NCI-H187 treated with DMSO at 0.1 percent for 48 hours (cell line): ENCODE measurements around the gene TSKU.
"Not testable (repeated sequence)": the region's sequence is repeated elsewhere in the genome, so short reads cannot be mapped to it uniquely, and the experiment has no call there.

Source experiments
- DNase-seq: peaks from one replicate; lab custom pipeline; 2025; lab: John Stamatoyannopoulos, UW

Gene TSKU

DNA sequence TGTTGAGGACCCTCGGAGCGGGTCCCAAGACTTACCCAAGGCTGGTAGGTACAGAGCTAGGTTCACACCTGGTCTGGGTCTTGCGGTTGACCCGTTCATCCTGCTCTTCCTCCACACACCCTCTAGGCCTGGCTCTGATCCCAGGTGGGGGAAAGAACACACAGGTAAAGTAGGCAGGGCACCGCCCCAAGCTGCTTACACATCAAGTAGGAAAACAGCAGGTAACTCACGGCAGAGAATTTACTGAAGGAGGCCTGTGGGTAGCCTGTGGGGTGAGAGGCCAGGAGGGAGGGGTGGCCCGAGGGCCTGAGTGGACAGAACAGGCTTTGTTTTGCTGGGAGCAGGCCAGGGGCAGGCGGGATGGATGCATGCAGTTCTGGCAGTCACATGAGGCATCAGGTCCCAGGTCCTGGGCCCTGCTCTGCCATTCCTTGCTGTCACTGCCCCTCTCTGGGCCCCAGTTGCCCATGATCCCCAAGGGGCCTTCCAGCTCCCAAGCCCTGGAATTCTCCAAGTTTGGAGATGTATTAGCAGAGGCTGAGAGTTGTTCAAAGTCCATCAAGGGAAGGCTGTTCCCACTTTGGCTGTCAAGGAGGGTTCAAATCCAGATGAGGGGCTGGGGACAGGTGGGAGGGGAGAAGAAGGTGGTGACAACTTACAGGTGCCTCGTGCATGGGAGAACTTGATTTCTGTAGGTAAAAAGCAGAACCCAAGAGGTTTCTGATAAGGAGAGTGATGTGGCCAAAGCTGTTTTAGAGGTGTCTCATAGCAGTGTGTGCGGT, 5.7 kb downstream of the TSKU start:
- no peak for DNase-seq

DNA sequence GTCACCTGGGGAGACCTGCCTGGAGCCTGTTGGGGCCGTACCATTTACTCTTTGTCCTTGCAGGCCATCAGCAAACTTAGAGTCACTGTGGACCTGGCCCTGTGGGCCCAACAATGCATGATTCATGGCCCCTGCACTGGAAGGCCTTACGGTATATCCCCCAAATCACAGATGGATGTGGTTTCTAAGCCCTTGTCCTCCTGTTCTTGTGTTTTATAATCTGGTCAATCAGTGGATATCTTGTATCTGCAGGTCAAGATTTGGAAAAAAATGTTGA, 6.2 kb downstream of the TSKU start:
- no peak for DNase-seq

DNA sequence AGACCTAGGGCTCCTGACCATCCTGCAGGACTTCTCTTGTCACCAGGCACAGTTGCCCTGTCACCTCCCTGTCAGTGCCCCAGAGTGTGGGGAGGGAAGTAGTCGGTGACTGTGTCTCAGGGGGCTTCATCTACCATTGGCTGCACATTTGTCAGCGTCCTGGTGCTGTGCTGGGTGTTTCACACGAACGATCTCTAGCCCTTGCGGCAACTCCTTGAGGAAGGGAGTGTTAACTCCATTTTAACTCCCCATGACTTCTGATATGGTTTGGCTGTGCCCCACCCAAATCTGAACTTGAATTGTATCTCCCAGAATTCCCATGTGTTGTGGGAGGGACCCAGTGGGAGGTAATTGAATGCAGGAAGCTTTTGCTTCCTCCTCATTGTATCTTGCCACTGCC, 7.1 kb downstream of the TSKU start:
- DNase-seq = no peak

DNA sequence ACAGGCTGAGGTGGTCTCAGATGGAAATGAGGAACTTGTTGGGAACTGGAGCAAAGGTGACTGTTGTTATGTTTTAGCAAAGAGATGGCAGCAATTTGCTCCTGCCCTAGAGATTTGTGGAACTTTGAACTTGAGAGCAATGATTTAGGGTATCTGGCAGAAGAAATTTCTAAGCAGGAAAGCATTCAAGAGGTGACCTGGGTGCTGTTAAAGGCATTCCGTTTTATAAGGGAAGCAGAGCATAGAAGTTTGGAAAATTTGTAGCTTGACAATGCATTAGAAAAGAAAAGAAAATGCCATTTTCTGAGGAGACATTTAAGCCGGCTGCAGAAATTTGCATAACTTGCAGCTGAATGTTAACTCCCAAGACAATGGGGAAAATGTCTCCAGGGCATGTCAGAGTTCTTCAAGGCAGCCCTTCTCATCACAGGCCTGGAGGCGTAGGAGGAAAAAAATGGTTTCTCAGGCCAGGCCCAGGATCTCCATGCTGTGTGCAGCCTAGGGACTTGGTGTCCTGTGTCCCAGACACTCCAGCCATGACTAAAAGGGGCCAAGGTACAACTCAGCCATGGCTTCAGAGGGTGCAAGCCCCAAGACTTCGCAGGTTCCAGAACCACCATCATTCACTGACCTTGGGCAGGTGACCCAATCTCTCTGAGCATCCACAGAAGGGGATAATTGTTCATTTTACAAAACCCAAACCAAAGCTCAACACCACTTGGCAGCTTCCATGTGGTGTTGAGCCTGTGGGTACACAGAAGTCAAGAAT, 8.0 kb downstream of the TSKU start:
- not testable (repeated sequence) for DNase-seq

DNA sequence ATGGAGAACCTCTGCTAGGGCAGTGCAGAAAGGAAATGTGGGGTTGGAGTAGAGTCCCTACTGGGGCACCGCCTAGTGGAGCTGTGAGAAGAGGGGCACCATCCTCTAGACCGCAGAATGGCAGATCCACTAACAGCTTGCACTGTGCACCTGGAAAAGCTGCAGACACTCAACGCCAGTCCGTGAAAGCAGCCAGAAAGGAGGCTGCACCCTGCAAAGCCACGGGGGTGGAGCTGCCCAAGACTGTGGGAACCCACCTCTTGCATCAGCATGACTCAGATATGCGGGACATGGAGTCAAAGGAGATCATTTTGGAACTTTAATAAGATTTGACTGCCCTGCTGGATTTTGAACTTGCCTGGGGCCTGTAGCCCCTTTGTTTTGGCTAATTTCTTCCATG, 8.7 kb downstream of the TSKU start:
- DNase-seq = no peak

DNA sequence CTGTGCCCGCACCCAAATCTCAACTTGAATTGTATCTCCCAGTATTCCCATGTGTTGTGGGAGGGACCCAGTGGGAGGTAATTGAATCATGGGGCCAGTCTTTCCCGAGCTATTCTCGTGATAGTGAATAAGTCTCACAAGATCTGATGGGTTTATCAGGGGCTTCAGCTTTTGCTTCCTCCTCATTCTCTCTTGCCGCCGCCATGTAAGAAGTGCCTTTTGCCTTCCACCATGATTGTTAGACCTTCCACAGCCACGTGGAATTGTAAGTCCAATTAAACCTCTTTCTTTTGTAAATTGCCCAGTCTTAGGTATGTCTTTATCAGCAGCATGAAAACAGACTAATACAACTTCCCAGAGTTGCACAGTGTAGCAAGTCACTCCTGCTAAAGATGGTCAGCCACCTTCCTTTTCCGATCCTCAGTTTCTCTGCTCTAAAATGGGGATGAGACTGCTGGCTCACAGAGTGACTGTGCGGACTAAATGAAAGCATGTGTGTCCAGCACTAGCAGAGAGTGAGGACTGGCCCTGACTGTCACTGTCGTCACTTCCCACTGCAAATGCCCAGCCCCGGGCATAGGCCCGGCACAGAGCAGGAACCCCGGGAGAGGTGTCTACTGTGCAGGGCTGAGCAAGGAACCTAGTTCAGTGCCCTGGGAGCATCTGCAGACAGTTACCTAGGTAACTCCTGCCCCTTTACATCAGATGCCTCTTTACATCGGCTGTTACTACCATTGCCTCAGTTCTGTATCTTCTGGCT, 9.5 kb downstream of the TSKU start:
- no peak for DNase-seq

DNA sequence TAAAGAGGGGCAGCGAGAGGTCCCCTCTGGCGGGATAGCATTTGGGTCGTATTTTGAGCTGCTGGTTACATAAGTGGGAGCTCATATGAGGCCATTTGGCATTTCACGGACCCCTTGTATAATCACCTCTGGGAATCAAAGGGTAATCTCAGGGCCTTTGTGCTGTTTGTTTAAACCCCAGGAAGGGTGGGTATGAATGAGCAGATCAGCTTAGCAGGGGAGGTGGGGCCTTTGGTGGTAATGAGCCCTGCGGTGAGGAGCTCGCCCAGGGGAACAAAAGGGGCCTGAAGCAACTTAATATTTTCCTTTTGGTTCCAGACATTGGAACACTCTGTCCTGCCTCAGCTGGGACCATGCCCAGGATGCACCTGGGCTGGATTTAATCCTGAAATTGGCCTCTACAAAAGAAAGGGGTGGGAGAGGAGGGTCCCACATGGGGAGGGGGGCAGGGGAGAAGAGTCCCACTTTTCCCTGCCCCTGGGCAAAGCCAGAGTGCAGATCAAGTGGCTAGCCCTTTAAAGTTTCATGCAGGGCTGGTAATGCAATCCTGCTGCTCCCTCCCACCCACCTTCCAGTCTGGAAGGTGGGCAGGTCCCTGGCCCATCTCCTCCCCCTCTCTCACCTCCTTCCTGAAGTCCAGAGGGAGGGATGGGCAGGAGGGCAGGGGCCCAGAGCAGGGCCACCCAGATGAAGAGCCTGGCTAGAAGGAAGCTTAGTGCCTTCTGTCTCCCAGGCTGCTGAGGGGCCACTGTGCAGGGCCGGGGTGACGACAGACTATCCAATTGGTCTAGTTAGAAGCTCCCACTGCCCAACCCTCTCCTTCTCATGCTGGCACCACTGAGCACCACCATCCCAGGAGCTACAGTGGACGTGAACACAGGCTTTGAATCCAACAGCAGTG, 10.5 kb downstream of the TSKU start:
- no peak for DNase-seq

DNA sequence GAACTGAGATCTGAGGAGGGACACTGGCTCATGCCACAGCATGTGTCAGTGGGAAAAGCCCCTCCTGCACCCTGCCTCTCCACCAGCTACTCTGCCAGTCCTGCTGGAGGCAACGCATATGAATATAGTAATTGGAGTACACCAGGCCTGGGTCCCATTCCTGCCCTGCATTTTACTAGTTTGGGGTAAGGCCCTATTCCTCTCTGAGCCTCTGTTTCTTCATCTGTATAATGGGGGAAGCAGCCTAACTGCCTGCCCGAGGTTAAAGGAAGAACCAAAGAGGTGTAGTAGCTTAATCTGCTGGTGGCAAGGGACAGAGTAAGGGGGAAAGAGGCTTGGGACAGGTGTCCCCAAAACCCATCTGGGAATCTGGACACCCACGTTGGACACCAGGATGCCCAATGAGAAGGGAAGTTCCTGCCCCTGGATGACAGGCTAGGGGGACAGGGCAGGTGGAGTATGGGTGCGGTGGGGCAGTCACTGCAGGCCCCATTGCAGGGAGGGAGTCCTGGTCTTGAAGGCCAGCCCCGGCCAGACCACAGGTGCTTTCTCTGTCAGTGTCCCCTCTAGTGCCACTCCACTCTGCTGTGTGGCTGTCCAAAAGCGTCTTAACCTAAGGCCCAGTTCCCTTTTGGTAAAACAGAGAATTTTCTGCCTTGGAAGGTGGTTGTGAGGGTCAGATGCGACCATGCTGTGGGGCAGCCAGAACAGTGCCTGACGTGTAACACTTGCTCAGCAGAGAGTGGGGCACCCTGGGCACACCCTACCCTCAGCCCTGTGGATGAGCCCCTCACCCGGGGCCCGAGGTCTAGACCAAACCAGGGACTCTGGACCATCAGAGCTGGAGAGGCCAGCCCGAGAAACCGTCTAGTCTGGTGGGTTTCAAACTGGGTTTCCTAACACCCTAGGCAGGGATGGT, 11.5 kb downstream of the TSKU start:
- no peak for DNase-seq

DNA sequence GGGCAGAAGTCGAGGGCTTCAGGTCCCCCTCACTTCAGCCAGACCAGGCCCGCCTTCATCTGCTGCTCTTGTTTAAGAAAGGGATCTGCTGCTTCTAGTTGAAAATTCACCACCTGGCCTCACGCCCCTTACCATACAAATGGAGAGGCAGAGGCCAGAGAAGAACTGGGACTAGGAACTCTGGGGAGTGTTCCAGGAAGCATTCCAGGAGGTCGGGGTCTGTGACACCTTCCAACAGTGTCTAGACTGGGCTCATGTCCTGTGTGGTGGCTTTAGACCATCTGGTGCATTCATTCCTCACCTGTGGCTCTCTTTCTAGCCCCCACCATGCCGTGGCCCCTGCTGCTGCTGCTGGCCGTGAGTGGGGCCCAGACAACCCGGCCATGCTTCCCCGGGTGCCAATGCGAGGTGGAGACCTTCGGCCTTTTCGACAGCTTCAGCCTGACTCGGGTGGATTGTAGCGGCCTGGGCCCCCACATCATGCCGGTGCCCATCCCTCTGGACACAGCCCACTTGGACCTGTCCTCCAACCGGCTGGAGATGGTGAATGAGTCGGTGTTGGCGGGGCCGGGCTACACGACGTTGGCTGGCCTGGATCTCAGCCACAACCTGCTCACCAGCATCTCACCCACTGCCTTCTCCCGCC, 12.3 kb downstream of the TSKU start:
- no peak for DNase-seq

DNA sequence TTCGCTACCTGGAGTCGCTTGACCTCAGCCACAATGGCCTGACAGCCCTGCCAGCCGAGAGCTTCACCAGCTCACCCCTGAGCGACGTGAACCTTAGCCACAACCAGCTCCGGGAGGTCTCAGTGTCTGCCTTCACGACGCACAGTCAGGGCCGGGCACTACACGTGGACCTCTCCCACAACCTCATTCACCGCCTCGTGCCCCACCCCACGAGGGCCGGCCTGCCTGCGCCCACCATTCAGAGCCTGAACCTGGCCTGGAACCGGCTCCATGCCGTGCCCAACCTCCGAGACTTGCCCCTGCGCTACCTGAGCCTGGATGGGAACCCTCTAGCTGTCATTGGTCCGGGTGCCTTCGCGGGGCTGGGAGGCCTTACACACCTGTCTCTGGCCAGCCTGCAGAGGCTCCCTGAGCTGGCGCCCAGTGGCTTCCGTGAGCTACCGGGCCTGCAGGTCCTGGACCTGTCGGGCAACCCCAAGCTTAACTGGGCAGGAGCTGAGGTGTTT, 12.8 kb downstream of the TSKU start:
- no peak for DNase-seq

DNA sequence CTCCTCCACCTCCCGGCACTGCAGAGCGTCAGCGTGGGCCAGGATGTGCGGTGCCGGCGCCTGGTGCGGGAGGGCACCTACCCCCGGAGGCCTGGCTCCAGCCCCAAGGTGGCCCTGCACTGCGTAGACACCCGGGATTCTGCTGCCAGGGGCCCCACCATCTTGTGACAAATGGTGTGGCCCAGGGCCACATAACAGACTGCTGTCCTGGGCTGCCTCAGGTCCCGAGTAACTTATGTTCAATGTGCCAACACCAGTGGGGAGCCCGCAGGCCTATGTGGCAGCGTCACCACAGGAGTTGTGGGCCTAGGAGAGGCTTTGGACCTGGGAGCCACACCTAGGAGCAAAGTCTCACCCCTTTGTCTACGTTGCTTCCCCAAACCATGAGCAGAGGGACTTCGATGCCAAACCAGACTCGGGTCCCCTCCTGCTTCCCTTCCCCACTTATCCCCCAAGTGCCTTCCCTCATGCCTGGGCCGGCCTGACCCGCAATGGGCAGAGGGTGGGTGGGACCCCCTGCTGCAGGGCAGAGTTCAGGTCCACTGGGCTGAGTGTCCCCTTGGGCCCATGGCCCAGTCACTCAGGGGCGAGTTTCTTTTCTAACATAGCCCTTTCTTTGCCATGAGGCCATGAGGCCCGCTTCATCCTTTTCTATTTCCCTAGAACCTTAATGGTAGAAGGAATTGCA, 13.5 kb downstream of the TSKU start:
- DNase-seq = no peak

DNA sequence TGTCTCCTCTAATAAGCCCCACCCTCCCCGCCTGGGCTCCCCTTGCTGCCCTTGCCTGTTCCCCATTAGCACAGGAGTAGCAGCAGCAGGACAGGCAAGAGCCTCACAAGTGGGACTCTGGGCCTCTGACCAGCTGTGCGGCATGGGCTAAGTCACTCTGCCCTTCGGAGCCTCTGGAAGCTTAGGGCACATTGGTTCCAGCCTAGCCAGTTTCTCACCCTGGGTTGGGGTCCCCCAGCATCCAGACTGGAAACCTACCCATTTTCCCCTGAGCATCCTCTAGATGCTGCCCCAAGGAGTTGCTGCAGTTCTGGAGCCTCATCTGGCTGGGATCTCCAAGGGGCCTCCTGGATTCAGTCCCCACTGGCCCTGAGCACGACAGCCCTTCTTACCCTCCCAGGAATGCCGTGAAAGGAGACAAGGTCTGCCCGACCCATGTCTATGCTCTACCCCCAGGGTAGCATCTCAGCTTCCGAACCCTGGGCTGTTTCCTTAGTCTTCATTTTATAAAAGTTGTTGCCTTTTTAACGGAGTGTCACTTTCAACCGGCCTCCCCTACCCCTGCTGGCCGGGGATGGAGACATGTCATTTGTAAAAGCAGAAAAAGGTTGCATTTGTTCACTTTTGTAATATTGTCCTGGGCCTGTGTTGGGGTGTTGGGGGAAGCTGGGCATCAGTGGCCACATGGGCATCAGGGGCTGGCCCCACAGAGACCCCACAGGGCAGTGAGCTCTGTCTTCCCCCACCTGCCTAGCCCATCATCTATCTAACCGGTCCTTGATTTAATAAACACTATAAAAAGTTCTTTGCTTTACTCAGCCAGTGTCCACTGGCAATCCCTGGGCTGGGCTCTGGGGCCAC, 14.4 kb downstream of the TSKU start:
- no peak for DNase-seq

DNA sequence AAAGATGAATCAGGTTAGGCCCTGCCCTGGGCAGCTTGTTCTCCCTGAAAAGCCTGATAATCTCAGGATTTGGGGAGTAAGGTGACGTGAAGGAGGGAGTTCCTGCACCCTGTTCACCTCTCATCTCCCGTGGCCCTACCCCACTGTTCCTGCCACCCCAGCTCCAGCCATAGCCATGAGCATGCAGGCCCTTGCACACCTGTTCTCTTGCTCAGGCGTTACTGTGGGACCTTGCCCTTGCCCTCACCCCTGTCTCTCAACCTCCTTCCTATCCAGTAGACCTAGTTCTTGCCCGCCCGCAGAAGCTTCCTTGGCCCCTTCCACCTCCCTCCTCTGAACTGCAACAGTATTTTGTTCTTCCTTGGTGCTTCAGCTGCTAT, 15.0 kb downstream of the TSKU start:
- no peak for DNase-seq

DNA sequence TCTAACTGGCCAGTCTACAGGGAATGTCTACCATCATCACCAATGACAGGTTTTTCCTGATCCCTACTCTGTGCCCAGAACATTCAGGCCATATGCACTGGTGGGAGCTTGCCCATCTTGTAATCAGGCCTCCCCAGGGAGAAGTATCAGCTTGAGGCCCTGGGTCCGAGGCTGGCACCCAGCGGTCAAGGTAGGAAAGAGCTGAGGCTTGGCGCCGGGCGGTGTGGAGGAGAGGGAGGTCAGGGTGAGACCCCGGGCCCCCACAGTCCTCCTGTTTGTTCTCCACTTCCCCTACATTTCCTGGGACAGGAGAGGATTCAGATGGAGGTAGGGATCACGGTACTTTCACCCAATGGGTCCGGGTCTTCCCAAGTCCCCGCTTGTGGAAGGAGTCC, 15.5 kb downstream of the TSKU start:
- DNase-seq = no peak

DNA sequence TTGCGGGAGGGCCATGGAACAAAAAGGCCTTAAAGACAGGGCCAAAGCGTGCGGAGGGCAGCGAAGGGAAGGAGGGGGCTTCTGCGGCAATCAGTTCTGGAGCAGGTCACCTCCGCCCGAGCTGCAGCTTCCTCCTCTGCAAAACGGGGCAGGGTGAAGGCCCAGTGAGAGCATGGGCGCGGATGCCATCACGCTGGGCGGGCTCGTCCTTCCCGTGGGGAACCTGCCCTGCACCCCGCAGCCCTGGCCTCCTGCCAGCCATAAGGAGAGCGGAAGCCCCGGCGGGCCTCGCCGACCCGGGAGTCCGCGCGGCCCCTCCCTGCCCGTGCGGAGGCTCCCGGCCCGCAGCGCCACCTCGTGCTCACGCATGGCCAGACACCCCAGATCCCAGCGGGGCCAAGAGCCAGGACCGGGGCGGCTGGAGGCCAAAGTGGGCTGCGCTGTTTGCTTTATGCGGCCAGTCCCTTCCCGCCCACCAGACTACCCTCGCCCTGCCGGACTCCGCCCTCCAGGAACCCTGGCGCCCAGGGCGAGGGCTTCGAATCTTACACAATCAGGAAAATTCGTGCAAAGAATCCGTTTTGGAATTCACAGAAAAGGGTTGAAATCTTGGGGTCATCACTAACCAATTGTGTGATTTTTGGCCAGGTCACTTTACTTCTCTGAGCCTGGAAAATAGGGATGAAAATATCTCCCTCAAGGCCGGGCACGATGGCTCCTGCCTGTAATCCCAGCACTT, 16.1 kb downstream of the TSKU start:
- DNase-seq = no peak

DNA sequence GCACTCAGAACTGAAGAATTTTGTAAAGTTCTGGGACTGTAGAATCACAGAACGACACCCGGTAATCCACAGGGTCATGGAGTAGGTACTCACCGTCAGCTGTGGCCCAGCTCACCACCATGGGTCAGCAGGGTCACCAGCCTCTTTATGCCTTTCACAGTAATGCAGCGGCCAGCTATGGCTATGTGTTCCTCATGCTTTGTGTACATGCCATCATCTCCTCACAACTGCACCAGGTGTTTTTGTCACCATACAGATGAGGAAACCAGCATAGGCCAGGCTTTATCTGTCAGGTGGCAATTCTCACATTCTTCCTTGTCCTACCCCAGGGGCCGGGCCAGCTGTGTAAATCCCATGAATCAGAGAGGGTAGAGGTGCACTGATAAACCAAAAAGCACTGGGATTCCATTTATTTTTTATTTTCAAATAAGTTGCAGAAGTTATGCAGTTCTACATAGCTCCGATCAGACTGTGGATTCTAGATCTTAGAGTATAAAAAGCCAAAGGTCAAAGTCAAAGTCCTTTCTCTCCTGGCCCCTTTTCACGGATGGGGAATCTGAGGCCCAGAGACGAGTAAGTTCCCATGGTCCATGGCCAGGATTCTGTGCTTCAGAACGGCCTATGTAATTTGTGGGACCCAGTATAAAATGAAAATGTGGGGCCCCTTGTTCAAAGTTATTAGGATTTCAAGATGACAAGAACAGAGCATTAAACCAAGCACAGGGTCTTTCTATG, 17.5 kb downstream of the TSKU start:
- DNase-seq = no peak

DNA sequence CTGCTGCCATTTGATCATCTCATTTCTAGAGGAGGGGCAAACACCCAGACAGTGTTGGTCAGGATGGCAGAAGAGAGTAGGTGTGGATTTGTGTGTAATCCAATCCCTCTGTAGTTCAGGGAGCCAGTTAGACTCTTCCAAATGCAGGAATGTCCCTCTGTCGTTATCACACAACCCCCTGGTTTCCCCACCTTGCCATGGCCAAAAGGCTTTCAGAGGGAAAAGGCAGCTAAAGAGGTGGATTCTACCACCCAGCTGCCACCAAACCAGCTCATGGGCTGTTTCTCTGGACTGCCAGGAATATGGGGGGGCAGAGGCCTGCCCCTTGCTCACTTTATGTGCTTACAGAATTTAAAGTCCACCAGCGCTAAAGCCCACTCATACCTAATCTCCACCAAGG, 18.1 kb downstream of the TSKU start:
- DNase-seq = no peak
